NCI-H82 (cell line): Measurements from ENCODE around the gene ACACA.
A peak's percentile ranks its signal among the peaks of the same experiment; 100 is the strongest.

Source experiments
- DNase-seq: peaks from one replicate; lab custom pipeline; 2025; lab: John Stamatoyannopoulos, UW

Gene ACACA

DNA sequence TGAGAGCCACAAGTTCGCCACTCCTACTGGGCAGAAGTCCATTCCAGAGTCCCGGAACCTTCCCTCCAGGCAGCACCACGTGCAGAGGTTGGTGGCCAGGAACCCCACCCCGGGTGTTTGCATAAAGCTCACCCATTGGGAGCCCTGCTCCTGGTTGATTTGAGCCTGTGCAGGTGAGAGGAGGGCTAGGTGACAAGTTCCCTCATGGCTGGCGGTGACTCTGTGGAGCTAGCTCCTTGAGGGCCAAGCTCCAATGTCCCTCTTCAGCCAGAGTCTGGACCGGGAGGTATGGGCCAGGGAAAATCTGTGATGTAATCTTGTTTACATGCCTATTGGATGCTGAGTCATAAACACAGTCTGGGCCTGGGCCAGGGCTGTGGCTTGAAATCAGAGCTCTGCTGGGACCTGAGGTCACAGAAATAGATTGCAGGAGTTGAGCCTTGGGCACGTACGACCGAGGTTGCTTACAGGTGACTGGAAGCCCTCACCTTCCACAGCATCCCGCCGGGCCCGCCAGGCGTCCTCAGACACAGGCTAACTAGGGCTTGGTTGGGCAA, 339.0 kb downstream of the ACACA start:
- DNase-seq = peak; percentile 62

DNA sequence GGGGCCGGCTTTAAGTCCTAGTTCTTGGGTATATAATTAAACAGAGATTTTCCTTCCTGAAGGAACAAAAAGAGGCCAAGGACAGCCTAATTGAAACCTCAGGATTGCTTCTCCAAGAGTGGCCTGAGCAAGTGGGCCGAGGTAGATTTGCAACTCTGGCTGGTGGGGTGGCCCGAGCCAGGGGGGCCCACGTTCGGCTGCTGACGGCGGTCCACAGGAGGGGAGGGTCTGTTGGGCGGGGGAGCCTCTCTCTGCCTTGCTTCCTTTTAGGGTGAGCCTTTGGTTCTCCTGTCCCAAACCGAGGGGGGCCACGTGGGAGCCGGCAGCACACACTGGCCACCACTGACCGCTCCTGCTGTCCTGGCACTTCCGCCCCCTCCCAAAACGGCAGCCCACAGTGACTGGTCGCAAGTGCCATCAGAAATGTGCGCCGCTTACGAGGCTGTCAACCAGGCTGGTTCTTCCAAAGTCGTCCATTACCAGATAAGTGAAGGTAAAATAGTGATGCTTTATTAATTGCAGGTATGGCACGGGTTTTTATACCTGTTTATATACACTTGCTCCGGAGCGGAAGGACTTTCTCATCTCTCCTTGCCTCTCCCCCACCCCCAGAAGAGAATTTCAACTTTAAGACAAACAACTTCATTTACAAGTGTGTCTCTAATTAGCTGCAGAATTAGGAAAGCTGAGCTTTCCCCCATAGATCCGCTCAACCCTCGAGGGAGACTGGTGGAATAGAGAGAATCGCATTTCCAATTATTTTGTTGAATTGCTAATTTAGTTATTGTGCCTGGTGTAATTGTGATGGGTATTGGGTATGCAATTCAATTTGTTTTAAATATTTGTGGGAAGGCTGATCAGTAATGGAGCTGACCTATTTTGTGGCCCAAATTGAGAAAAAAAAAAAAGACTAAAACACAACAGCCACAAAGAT, 340.0 kb downstream of the ACACA start:
- DNase-seq = no peak

DNA sequence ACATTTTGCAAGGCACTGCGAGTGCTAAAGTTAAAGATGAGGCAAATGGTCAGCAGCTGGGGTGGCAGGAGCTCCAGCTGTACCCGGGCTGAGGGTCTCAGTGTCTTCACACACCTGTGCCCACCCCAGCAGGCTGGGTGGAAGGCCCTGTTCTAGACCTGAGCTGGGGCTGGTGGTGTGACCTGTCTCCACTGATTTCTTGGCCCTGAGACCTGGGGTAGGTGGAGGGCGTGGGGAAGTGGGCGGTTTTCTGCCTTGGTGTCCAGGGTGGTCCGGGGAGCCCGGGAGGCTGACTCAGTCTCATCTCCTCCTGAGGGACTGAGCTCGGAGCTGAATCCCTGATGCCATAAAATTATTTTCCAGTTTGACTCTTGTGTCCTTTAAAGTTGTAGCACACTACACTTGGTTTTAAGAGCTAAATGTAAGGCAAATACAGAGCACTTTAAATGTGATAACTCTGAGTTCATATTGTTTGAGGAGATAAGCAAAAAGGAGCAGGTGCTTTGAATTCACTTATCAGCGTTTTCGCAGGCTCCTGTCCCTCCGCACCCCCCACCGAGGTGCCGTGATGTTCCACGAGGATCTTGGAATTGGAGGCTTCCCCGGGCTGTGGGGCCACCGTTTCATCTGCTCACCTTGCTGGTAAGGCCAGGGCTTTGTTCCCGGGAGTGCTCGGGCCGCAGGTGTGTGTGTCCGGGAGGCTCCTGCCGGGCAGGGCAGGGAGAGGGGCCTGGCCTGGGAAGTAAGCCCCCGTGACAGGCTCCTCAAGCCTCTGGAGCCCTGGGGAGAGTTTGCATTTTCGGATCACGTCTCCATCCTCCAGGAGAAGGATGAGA, 340.9 kb downstream of the ACACA start:
- no peak for DNase-seq

DNA sequence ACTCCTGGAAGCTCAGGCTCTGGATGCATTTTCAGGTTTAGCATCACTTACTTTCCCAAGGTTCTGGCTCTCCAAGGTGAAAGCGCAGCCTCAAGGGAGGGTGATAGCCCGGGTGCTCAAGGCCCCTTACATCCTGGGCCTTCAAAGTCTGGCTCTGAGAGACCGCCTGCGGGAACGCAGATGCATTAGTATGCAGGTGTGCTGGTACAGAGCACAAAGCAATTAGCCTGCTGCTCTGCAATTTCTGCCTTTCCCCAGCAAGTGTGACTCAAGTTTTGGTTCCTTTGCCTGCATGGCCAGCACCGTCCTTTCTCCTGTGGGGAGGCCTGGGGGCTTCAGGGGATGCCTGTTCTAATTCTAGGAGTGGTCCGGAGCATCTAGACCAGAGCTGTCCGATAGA, 341.7 kb downstream of the ACACA start:
- DNase-seq = no peak

DNA sequence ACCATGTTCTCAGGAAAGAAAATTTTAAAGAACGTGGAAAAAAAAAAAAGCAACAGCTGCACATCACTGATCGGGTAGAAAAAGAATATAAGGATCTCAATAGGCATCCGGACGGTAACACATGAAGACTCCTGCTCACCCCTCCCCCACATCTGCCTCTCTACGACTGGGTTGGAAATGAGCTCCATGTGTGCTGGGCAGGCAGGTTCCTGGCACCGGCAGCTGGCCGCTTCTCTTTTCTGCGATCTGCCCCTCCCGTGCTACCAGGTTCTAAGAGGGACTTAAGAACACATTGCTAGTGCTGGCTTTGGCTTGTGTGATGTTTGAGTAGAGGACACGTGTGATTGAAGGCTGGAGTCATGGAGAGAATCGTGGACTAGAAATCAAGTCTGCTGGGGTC, 342.4 kb downstream of the ACACA start:
- peak; percentile 58 for DNase-seq

DNA sequence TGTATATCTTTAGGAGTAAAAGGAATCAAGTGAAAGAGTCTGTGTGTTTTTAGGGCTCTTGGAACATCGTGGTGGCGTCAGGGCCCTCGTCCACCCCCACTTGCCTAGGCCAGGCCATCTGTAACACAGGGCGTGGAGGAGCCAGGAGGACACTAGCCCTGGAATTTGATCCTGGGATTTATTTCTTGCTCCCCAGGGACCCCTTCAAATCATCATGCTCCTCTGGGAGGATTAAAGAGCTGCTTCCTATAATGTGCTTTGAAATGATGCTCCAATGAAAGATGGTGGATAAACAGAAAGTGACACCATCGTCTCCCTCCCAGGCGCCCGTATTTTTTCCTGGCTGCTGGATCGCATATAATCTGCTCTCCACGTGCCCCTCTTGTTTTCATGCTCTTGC, 344.6 kb downstream of the ACACA start:
- peak; percentile 97 for DNase-seq

DNA sequence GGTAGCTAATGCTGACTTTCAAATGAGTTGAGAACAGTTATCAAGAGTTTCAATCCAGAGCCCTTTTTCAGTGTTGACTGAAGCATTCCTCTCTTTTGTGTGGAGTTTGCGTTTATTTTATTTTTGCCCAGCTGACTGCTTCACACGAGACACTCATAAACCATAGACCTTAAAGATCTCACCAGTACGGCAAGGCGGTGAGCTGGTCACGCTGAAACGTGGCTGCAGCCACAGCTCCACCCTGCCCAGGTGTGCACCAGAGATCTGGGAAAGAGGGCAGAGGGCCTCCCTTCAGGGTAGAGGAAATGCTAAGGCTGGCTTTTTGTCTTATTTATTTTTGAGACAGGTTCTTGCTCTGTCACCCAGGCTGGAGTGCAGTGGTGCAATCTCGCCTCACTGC, 345.7 kb downstream of the ACACA start:
- no peak for DNase-seq

DNA sequence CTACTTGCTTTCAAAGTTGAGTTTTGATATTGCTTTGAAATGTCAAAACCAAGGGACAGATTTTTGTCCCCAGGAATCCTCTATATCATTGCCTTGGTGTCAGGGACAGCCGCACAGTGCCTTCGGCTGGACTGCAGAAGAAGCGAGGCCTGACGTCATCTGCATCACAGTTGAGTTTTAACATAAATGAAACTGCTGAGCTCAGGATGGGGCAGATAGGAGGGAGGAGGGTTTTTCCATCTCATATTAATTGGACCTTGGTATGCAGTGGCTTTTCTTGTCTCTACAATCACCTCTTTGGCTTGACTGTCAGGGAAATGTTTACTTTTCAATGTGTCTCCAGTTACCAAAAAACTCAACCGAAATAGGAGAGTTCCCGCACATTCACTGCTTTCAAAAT, 346.5 kb downstream of the ACACA start:
- no peak for DNase-seq

DNA sequence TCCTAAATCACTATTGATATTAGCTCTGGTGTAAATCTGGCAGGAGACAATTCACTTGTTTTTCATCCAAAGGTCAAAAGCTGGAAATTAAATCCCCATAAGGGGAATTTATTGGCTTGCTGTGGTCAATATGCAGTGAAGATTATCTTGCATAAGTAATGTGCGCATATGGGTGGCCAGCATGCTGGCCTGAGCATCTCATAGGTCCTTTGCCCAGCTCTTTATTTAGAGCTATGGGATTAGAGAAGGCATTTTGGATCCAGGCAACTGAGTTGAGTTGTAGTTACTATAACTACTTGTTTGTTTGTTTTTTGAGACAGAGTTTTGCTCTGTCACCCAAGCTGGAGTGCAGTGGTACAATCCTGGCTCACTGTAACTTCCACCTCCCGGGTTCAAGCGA, 347.1 kb downstream of the ACACA start:
- DNase-seq = no peak

DNA sequence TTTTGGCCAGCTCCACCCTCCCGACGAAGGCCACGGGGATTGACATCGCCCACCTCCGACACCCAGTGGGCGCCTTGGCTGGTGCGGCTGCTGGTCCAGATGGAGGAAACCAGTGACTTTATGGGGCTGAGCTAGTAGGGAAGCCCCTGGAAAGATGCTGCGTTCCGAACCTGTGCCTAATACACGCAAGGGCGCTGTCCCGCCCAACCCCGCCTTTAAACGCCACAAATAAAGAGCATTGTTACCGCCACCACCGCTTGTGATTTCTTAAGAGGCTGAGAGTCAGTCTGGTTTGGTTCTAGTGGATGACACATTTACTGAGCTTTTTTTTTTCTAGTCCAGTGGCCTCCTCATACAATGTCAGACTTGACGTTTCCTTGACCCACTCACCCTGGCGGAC, 350.0 kb downstream of the ACACA start:
- DNase-seq = no peak

DNA sequence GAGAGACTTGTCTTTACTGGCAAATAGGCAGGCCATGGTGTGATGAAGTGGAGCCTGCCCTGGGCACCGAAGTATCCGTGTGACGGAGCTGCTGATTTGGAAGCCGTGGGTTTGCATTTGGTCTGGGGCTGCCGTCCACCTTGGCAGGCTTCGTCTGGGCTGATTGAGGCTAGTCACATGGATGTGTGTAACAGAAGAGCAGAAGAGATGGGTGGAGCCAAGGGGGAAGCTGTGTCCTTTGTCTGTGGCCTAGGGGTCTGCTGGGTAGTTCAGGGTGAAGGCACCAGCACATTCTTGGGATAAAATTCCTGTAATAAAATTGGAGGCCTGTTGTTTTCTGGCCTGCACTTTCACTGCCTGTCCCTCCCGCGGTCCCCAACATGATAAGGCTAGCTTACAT, 351.7 kb downstream of the ACACA start:
- no peak for DNase-seq

DNA sequence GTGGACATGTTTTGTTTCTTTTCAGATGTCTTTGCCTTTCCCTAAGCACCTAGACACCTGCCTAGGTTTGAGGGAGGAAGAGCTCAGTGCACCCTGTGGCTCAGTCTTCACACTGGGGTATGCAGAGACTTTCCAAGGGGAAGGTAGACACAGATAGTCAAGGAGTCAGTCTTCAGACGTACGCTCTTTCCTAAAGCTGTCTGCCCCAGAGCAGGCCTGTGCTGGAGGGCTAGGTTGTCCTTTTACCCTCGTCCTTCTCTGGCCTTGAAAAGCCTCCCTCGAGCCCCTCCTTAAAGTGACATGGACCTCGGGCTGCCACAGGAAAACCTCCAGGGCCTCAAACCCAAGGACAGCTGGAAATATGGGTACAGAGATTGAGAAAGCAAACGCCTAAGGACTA, 354.2 kb downstream of the ACACA start:
- no peak for DNase-seq

DNA sequence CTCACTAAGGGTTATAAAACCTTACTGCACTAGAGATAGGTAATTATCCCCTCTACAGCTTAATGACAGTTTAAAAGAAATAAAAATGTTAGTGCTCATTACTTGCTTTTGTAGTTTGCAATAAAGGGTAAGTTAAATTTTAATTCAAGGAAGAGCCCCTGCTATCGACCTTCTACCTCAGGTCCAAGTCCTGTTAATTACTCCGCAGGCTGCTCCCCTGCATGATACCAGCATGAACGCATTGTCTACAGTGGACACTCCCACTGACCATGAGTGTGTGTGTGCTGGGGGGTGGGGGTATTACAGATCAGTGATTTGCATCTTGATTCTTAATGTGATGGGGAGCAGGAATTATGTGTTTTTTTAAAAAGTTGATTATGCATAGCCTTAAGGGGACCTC, 354.8 kb downstream of the ACACA start:
- DNase-seq = no peak

DNA sequence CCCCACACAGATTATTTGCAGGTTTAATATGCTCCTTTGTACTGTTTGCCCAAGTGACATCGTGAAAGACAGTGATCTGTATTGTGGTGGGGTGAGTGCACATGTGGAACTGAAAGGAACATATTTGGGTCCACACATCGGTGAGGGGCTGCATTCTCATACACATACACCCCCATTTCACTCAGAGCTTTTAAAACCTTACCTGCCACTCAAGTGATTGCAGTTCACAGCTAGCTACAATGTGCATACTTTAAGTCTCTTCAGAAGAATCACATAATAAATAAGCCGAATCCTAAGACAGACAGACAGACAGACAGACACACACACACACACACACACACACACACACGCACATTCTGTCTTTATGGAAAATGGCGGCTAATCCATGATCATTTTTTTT, 355.3 kb downstream of the ACACA start:
- DNase-seq = no peak

DNA sequence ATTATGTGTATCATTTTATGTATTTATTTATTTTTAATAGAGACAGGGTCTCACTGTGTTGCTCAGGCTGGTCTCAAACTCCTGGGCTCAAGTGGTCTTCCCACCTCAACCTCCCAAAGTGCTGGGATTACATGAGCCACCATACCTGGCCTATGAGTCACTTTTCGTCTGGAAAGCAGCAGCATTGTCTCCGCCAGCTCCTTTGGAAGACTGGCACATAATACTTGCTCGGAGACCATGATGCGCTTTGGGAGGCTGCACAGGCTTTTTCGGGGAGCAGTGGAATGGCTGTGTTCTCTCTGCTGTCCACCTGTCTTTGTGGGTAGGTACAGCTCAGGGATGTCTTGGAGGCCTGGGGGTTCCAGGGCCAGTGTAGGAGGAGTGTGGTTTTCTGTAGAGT, 355.7 kb downstream of the ACACA start:
- no peak for DNase-seq

DNA sequence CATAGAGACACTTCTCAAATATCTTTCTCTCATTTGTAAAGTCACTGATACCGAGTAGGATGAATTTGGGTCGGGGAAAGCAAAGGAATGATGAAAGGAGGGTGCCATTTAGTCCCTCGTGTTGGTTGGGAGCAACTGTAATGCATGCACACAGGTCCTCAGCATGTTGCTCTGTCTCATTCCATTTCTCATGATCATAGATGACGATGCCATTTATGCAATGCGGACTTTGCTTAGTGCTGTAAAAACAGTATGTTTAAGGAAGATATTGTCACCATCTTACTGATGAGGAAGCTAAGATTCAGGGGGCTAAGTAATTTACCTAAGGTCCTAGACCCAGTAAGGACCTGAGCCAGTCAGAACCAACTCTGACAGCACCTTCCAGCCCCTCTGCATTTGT, 357.8 kb downstream of the ACACA start:
- no peak for DNase-seq

DNA sequence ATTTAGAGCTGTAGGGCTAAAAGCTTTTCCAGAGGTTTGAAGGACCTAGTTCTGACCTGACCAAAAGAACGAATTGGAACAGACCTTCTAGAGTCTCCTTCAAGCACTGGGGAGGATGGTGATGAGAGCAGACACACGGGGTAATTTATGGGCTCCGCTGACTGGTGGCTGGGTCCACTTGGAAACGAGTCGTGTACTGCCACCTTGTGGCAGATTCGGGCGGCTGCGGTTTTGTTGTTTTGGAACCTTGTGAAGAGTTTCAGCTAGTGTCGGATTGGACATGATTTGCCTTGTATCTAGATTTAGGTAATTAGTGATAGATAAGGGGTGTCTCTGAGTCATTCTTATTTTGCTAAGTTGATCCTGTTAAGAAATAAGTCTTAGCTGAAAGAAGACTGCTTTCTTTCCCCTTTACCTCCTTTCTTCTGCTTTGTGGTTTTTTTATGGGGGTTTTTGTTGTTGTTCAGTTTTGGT, 359.0 kb downstream of the ACACA start:
- peak; percentile 93 for DNase-seq

DNA sequence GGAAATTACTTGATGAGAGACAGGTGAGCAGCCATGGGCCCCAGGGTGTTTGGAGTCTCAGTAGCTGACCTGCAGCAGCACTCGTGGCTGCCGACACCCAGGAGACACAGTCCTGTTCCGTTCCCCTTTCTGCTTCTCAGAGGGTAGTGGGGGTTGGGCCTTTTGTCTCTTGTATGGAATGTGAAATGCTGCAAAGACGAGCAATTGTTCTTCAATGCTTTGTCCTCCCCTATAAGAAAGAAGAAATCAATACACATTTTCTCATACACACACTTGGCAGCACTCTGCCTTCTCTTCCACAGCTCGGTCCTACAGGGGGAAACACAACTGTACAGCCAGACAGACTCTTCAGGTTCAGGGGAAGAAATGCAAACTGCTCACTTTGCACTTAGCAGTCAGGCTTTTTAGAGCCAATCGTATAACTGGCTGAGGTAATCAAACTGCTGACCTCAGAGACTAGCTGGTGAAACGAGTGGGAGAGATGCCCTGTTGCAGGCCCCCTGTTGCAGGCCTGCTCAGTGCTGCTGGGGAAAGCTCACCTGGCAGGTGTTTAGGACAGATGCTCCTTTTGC, 361.2 kb downstream of the ACACA start:
- no peak for DNase-seq

DNA sequence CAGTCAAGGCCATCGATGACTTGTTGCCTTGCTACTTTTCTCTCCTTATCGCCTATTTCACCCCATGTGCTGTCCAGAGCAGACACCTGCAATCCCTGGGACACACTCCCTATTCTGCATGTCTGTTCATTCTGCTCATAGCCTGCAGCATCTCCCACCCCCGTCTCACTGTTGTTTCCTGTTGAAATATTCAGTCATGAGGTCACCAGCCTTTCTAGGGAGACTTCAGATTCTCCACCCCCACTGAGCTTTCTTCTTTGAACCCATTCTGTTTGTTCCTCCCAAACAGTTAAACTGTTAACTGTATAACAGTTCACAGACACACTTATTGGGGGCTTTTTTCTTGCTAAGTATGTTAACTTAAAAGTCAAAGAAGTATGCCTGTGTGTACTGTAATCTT, 363.4 kb downstream of the ACACA start:
- no peak for DNase-seq

DNA sequence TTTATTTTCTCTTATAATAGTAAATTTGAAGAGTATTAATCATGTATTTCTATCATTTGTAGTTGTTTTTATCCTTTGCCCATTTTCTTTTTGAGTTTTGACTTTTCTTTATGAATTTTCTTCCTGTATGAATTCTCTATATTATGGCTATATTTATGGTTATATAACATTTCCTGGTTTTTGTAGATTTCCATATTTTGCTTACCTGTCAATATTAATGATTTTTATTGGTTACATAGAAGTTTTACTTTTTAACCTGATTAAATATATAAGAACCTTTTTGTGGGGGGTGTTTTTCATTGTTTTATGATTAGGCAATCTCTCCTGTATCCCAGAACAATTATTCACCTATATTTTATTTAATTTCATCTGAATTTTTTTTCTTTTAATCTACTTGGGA, 364.7 kb downstream of the ACACA start:
- no peak for DNase-seq

DNA sequence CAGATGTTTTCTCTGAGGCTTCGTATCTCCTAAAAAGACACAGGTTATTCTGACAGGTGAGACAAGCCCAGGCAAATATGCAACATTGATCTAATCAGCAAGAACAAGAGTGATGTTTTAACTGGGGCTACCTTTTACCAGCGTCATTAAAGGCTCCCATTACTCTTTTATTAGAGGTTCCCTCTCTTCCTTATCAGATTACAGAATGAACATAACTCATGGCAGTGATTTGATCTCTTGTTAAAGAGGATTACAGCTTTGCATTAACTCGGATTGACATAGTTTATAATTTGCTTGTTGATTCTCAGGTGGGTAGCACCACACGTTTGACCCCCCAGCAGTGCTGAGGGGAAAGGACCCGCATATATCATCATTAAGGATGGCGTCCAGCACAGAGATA, 367.4 kb downstream of the ACACA start:
- DNase-seq = peak; percentile 79

DNA sequence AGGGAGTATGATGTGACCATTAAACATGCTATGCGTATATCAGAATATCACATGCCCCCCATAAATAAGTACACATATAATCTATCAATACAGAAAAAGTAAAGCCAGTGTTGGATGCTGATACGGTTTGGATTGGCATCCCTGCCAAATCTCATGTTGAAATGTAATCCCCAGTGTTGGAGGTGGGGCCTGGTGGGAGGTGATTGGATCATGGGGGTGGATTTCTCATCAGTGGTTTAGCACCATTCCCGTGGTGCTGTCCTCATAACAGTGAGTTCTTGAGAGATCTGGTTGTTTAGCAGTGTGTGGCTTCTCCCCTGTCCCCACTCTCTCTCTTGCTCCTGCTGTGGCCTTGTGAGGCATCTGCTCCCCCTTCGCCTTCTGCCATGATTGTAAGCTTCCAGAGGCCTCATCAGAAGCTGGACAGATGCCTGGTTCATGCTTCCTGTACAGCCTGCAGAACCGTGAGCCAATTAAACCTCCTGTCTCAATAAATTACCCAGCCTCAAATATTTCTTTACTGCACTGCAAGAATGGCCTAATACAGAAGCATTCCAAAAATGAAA, 369.0 kb downstream of the ACACA start:
- peak; percentile 26 for DNase-seq
